ENCODE data around the gene EME2. TPM values are rescaled to one million over a fixed set of nuclear protein-coding genes. Genes with fewer than 3 reads are reported as not detected.

The EME2 gene
- total RNA-seq, 6 donors from 2014 or later: 10.8 to 87.0 (median 21.5) TPM

- H3K36me3 ChIP-seq: peaks cover 11 to 73% (median 53%) of the 10 kb centered on the region in 4 donors
- 93 to 97% methylated on average over 15 to 34 of the region's 37 CpGs for WGBS, 2 donors
- no peak for ATAC-seq (ENCODE audit: low FRiP score in 2 of 2)
Observed at GRCh38 chr16:1757714-1758461, 14.7 kb upstream of the EME2 start.

DNA sequence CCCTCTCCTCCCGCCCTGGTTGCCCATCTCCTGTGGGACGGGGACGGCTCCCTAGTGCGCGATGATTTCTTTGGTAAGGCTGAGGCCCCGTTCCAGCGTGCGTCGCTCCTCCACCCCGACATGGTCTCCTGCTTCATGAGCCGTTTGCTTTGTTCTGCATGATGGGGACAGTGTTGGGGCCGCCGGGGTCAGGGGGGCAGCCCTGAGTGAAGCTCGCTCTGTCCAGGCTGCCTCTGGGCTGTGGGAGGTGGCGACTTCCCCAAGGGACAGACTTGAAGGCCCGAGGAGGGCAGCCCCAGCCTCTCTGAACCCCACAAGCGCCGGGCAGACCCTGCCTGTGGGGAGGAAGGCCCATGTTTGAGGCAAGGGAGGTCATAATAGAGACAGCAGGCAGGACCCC is 13.7 kb upstream of the EME2 start:
- peak in 1 of 2 donors; percentile 60 for DNase-seq

More at GRCh38 chr16:1757714-1758461, 14.7 kb upstream of the EME2 start:
- no peak overlapping the region for H3K27ac ChIP-seq
- DNase-seq: peak in 1 of 2 donors; percentile 70
- H3K9me3 ChIP-seq: no peaks in the 10 kb centered on the region
- no peak overlapping the region for H3K4me3 ChIP-seq
- no peak for TF ChIP-seq POLR2A (IDR thresholded peaks at IDR 0.05)
- TF ChIP-seq, protein P1, sequence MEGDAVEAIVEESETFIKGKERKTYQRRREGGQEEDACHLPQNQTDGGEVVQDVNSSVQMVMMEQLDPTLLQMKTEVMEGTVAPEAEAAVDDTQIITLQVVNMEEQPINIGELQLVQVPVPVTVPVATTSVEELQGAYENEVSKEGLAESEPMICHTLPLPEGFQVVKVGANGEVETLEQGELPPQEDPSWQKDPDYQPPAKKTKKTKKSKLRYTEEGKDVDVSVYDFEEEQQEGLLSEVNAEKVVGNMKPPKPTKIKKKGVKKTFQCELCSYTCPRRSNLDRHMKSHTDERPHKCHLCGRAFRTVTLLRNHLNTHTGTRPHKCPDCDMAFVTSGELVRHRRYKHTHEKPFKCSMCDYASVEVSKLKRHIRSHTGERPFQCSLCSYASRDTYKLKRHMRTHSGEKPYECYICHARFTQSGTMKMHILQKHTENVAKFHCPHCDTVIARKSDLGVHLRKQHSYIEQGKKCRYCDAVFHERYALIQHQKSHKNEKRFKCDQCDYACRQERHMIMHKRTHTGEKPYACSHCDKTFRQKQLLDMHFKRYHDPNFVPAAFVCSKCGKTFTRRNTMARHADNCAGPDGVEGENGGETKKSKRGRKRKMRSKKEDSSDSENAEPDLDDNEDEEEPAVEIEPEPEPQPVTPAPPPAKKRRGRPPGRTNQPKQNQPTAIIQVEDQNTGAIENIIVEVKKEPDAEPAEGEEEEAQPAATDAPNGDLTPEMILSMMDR (IDR thresholded peaks at IDR 0.05): no peak
- TF ChIP-seq POLR2AphosphoS5 (IDR thresholded peaks at IDR 0.05): no peak
- TF ChIP-seq EP300 (IDR thresholded peaks at IDR 0.05): no peak
- H3K27me3 ChIP-seq: no peaks in the 10 kb centered on the region
- no peaks in the 10 kb centered on the region for H3K4me1 ChIP-seq

GRCh38 chr16:1759511-1759910 is 13.1 kb upstream of the EME2 start:
- no peaks in the 10 kb centered on the region for H3K9me3 ChIP-seq
- H3K36me3 ChIP-seq: peaks cover 17 to 73% (median 61%) of the 10 kb centered on the region in 4 donors
- H3K4me1 ChIP-seq: no peaks in the 10 kb centered on the region
- WGBS, 2 donors: 99 to 100% methylated on average over 8 to 13 of the region's 21 CpGs
- ATAC-seq (ENCODE audit: low FRiP score in 2 of 2): no peak
- no peak overlapping the region for H3K4me3 ChIP-seq
- H3K27ac ChIP-seq: no peak overlapping the region
- H3K27me3 ChIP-seq: no peaks in the 10 kb centered on the region
- peak in 1 of 2 donors; percentile 79 for DNase-seq
- no peak for TF ChIP-seq POLR2AphosphoS5 (IDR thresholded peaks at IDR 0.05)
- TF ChIP-seq, protein P1 (IDR thresholded peaks at IDR 0.05): no peak
- no peak for TF ChIP-seq POLR2A (IDR thresholded peaks at IDR 0.05)
- TF ChIP-seq EP300 (IDR thresholded peaks at IDR 0.05): no peak

More for the DNA sequence above, 13.7 kb upstream of the EME2 start:
- TF ChIP-seq POLR2AphosphoS5 (IDR thresholded peaks at IDR 0.05): no peak
- TF ChIP-seq EP300 (IDR thresholded peaks at IDR 0.05): no peak
- no peak for TF ChIP-seq POLR2A (IDR thresholded peaks at IDR 0.05)
- TF ChIP-seq, protein P1 (IDR thresholded peaks at IDR 0.05): no peak
- no peak for ATAC-seq (ENCODE audit: low FRiP score in 2 of 2)
- Histone ChIP-seq H3K4me3 (no peak overlapping the region), H3K4me1 (no peaks in the 10 kb centered on the region), H3K27me3 (no peaks in the 10 kb centered on the region), H3K27ac (no peak overlapping the region), H3K9me3 (no peaks in the 10 kb centered on the region), H3K36me3 (peaks cover 17 to 73% (median 59%) of the 10 kb centered on the region in 4 donors)
- 93 to 97% methylated on average over 16 to 18 of the region's 18 CpGs for WGBS, 2 donors

DNA sequence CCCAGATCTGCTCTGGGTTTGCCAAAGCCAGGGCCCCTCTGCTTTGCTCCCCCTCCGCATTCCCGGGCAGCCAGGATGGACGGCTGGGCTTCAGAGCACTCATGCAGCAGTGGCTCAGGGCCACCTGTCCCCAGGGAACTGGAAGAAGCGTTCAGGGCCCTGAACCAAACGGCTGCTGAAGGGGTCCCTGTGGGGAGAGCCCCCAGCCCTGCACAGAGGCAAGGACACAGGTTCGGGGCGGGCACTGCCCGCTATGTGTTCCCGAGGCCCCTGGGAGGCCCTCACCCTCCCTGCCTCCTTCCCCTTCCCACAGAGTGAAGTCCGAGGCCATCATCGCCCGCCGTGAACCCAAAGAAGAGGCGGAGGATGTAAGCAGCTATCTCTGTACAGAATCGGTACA is 11.7 kb upstream of the EME2 start:
- DNase-seq (peak in 1 of 2 donors; percentile 57), ATAC-seq (ENCODE audit: low FRiP score in 2 of 2) (no peak)
- Histone ChIP-seq H3K9me3 (no peaks in the 10 kb centered on the region), H3K4me3 (no peak overlapping the region), H3K27me3 (no peaks in the 10 kb centered on the region), H3K36me3 (peaks cover 19 to 80% (median 71%) of the 10 kb centered on the region in 4 donors), H3K27ac (no peak overlapping the region), H3K4me1 (no peaks in the 10 kb centered on the region)
- 91 to 92% methylated on average over 9 to 15 of the region's 15 CpGs for WGBS, 2 donors
- no peak for TF ChIP-seq POLR2AphosphoS5 (IDR thresholded peaks at IDR 0.05)
- TF ChIP-seq POLR2A (IDR thresholded peaks at IDR 0.05): no peak
- TF ChIP-seq EP300 (IDR thresholded peaks at IDR 0.05): no peak
- TF ChIP-seq, protein P1 (IDR thresholded peaks at IDR 0.05): no peak

All from upper lobe of left lung (tissue), 6 donors.